GM10248 (cell line): ENCODE data around the gene IL18BP.

Source experiments
- CTCF ChIA-PET: fragments of 300-600 bp; sonication (Branson Sonifier 250); formaldehyde crosslinking; extraction: SDS; loops from one replicate; lab custom pipeline; 2021; ENCODE audit warnings: antibody characterized with exemption; lab: Yijun Ruan, JAX
- POLR2A ChIA-PET: fragments of 350-650 bp; sonication (Branson Sonifier 250); formaldehyde crosslinking; extraction: SDS; loops from one replicate; lab custom pipeline; 2020; ENCODE audit warnings: antibody characterized with exemption; lab: Yijun Ruan, JAX
- DNase-seq: peaks from one replicate; pipeline ENCODE4 v3.0.0; 2012; ENCODE audit errors: extremely low spot score
- TF ChIP-seq, protein P1 (sequence below): IDR thresholded peaks from 2 replicates; pipeline ENCODE4 v1.5.1; 2012; ENCODE audit warnings: mild to moderate bottlenecking, low read depth; ENCODE audit errors: extremely low read depth, missing control alignments, control extremely low read depth

Gene IL18BP

DNA sequence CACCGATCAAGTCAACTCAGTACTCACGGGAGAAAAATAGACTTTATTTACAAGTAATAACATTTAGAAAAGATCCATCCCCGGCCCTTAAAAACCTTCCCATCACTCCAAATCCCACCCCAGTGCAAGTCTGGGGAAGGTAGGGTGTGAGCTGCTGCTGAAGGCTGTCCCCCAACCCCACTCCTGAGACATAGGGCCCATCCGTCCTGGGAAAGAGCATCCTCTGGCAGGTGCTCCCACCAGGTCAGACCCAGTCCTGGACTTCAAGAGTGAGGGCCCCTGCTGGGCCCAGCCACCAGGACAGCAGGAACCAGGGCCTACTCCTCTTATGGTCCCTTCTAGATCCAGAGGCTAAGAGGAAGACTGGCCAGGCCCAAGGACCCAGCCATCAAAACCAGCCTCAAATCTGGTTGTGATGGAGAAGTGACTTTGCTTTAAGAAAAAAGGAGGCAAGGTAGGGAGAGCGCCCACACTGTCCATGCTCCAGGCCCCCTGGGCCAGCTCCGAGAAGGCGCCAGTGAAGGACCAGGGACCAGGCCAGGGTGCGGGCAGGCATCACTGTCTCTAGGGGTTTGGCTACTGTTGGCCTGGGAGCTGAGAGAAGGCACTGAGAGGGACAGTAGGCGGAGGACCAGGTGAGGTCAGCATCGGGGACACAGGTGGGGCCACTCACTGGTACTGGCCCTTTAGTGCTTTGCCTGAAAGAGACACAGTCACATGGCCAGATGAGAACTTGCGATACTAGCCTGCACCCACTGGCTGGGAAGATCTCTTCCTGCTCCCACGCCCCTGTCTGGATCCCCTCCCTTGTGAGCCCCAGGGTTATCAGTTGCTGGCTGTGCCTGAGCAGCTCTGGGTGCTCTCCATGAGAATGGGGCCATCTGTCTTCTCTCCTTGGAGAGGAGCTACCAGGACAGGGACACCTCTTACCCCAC is 4.4 kb downstream of the IL18BP start:
- DNase-seq, result no peak
- CTCF ChIA-PET, result interaction anchor here (1.1 to 6.8 kb wide), 6 partner anchors 13 to 142 kb away, joined by 3 to 50 read pairs (median 6); no protein-coding TSS in a partner anchor

GRCh38 chr11:72003776-72004171 is 5.1 kb downstream of the IL18BP start:
- CTCF ChIA-PET, result interaction anchor here (1.4 to 6.8 kb wide), 3 partner anchors 9 to 27 kb away, joined by 4 to 31 read pairs (median 8); no protein-coding TSS in a partner anchor
- no peak for DNase-seq
- TF ChIP-seq, protein P1, sequence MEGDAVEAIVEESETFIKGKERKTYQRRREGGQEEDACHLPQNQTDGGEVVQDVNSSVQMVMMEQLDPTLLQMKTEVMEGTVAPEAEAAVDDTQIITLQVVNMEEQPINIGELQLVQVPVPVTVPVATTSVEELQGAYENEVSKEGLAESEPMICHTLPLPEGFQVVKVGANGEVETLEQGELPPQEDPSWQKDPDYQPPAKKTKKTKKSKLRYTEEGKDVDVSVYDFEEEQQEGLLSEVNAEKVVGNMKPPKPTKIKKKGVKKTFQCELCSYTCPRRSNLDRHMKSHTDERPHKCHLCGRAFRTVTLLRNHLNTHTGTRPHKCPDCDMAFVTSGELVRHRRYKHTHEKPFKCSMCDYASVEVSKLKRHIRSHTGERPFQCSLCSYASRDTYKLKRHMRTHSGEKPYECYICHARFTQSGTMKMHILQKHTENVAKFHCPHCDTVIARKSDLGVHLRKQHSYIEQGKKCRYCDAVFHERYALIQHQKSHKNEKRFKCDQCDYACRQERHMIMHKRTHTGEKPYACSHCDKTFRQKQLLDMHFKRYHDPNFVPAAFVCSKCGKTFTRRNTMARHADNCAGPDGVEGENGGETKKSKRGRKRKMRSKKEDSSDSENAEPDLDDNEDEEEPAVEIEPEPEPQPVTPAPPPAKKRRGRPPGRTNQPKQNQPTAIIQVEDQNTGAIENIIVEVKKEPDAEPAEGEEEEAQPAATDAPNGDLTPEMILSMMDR, result no peak
- POLR2A ChIA-PET, result no interaction called here

More for the DNA sequence above, 4.4 kb downstream of the IL18BP start:
- POLR2A ChIA-PET, result no interaction called here
- TF ChIP-seq, protein P1, result no peak

DNA sequence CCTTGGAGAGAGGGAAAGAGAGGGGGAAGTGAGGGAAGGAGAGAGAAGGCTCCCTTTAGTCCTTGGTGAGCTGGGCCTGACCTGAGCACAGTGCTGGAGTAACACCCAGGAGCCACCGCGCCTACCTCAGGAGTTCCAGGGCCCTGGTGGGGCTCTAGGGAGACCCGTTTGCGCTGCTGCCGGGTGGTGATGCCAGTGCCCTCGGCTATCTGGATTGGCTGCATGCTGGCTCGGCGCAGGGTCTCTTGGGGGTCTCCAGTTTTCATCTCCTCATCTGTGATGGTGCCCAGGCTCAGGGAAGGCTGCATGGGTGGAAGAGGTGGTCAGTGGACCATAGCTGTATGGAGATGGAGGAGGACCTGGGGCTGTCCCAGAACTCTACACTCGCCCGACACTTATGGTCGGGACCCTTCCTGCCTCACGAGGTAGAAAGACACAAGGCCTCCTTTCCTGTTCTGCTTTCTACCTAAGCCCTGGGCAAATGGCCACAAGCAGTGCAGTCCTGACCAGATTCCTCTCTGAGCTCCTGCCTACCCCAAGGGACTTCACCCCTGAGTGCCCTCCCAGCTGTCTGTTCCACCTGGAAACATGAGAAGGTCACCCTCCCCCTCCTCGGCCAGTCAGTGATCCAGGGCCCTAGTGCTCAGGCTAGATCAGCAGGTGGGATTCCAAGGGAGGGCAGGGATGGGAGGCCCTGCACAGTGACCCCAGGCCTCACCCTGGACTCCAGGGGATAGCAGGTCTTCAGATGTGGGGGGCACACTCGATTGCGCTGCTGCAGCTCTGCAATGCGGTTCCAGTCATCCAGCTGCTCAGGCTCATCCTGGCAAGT is 6.0 kb downstream of the IL18BP start:
- DNase-seq, result no peak
- TF ChIP-seq, protein P1, result no peak
- ChIA-PET CTCF (interaction anchor here (1.4 to 6.8 kb wide), 5 partner anchors 8 to 86 kb away, joined by 4 to 31 read pairs (median 7); no protein-coding TSS in a partner anchor), POLR2A (interaction anchor here (1.2 kb wide), 1 partner anchor 21 kb away, joined by 6 read pairs; no protein-coding TSS in a partner anchor)

DNA sequence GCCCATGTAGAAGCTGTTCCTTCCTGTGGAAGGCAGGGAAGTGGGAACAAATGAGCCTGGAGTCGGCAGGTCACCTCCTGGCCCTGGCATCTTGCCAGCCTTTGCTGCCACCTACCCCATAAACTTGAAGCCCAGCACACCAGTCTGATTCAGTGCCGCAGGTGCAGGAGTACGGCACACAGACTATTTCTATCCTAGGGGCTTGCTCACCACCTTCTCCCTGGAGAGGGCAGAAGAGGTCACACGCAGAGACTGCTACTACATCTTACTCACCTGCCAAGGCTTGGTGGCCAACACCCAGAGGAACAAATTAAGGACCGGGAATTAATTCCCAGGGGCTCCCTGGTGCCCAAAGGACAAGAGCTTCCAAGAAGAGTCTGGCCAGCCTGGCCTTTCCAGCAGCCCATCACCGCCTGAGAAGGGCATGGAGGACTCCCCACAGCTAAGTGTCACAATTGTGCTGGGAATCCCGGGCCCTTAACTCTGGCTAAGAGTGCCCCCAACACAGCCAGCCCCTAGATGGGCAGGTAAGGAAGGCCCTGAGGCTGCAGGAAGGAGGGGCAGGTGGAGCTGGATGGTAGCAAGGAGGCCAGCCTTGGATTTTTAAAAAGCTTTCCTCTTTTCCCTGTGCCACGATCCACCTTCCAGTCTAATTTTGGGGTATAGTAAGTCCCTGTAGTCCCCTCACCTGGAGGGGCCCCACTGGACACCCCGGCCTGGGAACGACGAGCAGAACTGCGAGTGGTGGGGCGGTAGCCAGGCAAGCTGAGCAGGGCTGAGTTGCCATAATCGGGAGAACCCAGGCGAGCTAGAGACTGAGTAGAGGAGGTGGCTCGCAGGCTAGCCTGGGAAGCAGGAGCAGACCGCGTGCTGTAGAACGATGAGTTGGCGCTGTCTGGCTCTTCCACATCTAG is 6.9 kb downstream of the IL18BP start:
- ChIA-PET POLR2A (interaction anchor here (0.7 to 1.6 kb wide), 3 partner anchors 9 to 20 kb away, joined by 4 to 6 read pairs (median 6); no protein-coding TSS in a partner anchor), CTCF (interaction anchor here (0.8 to 6.8 kb wide), 5 partner anchors 7 to 86 kb away, joined by 4 to 31 read pairs (median 6); no protein-coding TSS in a partner anchor)
- TF ChIP-seq, protein P1, result no peak
- no peak for DNase-seq

DNA sequence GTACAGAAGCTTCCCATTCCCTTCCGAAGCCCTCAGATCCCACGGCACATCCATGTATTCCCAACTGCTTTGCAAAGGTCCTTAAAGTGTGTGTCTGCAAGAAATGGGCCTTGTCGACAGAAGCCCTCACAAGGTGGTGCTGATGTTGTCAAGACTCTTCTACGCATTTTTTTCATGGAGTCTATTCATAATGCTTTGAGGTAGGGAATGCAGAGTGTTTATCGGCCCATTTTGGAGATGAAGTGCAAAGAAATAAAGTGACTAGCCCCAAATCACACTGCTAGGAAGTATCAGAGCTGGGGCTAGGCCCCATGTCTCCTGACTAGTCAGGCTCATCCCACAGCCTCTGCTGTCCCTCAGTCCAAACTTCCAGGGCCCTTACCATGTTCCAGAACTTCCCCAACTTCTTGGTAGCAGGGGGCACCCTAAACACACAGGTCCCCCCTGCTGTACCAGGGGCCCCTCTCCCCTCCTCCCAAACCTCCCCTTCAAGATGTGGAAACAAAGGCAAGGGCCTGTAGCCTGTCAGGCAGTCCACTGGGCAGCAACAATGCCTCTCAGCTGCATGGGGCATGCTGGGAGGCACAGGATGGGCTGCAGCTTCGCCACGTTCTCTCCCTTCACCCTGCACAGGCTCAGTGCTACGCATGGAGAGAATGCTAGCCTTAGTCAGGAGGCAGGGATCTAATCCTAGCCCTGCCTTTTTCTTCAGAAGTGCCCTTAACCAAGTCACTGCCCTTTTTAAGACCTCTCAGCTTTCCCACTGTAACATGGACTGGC is 7.8 kb downstream of the IL18BP start:
- CTCF ChIA-PET, result interaction anchor here (0.8 to 6.8 kb wide), 7 partner anchors 8 to 427 kb away, joined by 4 to 31 read pairs (median 6); partner anchors contain the start of genes CLPB and IL18BP
- TF ChIP-seq, protein P1, result no peak
- POLR2A ChIA-PET, result interaction anchor here (1.6 kb wide), 1 partner anchor 8 kb away, joined by 6 read pairs; no protein-coding TSS in a partner anchor

More for the DNA sequence above, 7.8 kb downstream of the IL18BP start:
- no peak for DNase-seq
